ENCODE data around the gene CPM.
"Not testable (repeated sequence)": the region's sequence is repeated elsewhere in the genome, so short reads cannot be mapped to it uniquely, and the experiment has no call there.

Gene CPM

DNA sequence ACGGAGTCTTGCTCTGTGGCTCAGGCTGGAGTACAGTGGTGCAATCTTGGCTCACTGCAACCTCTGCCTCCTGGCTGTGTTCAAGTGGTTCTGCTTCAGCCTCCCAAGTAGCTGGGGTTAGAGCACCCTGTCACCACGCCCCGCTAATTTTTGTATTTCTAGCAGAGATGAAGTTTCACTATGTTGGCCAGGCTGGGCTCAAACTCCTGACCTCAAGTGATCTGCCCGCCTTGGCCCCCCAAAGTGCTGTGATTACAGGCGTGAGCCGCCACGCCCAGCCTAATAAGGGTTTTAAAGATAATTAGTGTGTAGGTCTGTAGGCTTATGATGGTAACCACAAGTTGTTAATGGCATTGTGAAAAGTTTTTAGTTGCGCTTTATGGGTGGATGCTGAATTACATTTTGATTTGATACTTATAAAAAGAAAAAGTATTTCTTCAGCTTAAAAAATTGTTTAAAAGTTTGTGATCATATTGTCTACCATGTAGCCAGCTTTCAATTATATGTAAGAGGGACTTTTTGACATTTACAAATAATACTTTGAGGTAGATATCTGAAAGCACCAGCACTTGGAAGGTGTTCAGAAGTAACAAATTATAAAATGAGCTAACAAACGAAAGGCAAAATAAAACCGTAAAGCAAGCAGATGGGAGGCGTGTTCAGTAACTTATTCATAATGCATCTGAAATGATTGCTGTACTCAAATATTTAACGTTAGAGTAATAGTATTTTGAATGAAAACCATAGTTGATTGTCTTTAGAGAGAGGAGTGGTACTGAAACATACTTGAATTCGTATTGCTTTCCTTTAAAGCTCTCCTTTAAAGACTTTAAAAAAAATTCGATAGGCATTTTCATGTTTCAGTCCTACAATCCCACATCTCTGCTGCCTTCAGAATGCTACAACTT, 87.9 kb downstream of the CPM start:
- no peak for DNase-seq

DNA sequence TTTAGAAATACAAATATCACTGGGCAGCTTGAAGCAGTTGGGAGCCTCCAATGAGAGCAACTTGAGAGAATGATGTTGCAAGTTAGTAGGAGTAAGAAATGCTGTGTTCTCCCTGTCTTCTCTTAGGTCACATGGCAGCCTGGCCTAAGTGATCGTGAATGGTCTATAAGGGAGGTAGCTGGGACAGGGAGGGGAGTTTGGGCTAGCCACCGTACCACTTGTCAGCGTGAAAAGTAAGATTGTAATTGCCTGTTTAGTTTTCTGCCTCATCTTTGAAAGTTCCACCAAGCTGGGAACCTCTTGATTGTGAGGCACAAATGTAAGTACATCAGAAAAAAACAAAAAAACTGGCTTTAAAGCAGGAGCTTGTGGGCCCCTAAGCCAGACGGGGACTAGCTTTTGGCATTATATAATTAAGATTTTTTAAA, 88.6 kb downstream of the CPM start:
- no peak for DNase-seq

DNA sequence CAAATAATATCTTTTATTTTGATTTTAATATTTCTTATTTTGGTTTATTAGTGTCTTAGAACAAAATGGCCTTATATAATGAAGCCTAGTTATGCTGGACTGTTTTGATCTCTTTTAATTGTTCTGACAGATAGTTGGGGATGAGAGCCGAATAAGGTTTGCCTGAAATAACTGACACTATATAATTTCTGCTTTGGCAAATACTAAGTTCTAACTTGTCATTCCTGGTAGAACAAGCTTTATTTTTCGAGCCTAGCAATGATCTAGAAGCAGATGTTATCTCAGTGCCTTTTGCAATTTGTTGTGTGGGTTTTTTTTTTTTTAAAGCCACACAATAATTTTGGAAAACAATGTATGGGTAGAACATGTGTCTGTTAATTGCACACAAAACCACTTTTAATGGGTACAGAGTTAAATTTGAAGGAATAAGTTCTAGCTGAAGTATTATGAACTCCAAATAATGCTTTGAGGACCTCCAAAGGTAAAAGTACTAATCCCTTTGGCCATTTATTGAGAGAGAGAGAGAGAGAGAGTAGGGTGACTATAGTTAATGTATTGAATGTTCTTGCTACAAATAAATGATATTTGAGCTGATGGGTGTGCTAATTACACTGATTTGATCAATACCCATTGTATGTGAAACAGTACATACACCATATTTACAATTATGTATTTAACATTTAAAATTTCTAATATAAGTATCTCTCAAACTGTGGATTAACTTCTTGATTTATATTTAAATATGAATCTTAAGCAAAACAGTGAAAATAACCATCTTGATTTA, 90.0 kb downstream of the CPM start:
- no peak for DNase-seq

DNA sequence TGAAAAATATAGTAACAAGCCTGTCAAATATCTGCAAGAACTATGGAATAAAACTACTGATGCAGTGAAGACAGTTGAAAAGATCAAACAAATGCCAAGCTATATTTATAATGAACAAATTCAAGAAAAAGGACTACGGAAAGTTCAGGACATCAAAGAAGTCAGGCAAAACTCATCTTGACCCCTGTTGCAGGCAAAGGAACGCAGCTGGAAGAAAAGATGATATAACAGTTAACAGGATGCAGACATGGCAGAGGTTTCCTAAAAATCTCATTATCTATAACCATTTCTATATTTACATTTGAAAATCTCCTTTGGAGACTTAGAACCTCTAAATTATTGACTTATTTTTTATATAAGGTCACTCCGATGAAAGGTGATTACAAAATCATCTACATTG, 90.8 kb downstream of the CPM start:
- DNase-seq, result no peak

DNA sequence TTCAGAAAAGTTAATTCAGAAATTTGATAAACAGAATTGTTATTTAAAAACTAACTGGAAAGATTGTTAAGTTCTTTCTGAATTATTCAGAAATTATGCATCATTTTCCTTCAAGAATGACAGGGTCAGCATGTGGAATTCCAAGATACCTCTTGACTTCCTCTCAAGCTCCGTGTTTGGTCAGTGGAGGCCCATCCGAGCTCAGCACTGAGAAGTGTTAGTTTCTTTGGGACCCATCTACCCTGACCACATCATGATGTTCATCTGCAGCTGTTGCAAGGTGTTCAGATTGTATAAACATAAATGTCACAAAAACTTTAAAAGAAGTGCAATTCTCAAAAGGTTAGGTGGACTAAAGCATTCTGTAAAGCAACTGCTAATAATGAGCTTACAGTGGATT, 91.3 kb downstream of the CPM start:
- DNase-seq, result no peak

DNA sequence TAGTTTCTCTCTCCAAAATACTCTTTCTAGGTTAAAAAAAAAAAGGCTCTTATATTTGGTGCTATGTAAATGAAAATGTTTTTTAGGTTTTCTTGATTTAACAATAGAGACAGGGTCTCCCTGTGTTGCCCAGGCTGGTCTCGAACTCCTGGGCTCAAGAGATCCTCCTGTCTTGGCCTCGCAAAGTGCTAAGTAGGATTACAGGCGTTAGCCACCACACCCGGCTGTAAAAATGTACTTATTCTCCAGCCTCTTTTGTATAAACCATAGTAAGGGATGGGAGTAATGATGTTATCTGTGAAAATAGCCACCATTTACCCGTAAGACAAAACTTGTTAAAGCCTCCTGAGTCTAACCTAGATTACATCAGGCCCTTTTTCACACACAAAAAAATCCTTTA, 91.8 kb downstream of the CPM start:
- DNase-seq, result not testable (repeated sequence)

DNA sequence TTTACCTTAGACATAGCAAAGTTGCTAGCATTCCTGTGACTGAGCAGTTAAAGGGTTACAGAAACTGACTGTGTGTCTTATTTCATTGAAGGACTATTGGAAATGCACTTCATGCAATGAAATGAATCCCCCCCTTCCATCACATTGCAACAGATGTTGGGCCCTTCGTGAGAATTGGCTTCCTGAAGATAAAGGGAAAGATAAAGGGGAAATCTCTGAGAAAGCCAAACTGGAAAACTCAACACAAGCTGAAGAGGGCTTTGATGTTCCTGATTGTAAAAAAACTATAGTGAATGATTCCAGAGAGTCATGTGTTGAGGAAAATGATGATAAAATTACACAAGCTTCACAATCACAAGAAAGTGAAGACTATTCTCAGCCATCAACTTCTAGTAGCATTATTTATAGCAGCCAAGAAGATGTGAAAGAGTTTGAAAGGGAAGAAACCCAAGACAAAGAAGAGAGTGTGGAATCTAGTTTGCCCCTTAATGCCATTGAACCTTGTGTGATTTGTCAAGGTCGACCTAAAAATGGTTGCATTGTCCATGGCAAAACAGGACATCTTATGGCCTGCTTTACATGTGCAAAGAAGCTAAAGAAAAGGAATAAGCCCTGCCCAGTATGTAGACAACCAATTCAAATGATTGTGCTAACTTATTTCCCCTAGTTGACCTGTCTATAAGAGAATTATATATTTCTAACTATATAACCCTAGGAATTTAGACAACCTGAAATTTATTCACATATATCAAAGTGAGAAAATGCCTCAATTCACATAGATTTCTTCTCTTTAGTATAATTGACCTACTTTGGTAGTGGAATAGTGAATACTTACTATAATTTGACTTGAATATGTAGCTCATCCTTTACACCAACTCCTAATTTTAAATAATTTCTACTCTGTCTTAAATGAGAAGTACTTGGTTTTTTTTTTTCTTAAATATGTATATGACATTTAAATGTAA, 93.5 kb downstream of the CPM start:
- no peak for DNase-seq

DNA sequence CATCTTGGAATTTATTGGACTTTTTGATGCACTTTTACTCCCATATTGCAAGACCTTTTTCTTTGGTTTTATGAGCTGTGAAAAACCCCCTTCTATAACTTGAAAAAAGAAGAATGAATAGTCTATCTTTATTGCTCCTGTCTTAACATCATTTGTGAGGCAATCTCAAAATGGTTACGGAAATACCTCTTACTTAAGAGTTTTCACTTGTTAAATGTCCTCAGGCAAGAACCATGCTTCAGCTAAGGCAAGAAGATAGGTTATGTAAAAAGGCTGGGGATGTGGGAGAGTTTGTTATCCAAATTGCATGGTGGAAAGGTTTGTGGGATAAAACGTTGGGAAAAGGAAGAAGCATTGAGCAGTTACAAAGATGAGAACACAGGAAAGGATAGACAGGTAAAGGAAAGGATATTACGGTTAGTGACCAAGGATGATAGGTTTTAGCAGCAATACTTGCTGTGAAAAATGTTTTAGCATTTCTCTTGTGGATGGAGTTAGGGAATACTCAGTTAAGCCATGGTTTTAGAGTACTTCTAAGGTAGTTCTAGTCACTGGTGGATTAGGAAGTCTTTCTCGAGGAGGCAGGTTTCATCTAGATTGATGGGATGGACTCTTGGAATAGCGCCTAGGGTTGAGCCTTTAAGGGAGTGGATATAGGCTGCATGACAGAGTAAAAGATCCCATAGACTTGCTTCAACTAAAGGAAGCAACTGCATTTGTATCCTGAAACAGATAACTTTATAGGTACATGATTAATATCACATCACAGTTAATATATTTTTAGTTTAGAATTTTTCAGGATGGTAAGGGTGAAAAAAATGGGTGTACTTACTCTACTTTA, 94.7 kb downstream of the CPM start:
- no peak for DNase-seq

DNA sequence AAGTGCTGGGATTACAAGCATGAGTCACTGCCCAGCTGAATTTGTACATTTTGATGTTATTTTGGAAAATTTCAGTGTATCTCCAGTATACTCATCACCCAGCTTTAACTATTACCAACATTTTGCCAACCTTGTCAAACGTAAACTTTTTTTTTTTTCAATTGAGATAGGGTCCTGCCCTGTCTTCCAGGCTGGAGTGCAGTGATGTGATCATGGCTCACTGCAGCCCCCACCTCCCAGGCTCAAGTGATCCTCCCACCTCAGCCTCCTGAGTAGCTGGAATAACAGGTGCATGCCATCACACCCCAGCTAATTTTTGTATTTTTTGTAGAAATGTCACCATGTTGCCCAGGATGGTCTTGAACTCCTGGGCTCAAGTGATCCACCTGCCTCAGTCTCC, 95.8 kb downstream of the CPM start:
- DNase-seq, result no peak

DNA sequence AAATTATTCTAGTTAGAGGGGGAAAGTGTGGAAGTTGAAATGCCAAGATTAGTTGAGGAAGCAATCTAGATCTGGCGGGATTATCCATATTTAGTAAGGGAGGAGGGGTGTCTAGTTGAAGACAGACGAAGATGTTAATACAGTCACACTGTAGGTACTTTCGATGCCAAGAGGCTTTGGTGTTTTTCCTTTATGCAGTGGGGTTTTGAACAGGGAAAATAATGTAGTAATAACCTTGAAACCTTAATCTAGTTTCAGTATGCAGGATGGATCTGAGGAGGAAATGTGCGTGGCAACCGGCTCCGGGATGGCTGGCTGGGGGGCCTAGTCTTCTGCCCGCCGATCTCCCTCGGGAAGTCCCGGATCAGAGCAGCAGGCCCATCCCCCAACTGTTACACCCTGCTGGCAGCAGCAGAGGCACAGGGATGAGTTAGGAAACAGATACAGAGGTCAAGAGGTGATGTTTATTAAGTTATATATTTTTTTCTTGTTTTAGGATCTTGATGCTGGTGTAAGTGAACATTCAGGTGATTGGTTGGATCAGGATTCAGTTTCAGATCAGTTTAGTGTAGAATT, 97.5 kb downstream of the CPM start:
- DNase-seq, result no peak

DNA sequence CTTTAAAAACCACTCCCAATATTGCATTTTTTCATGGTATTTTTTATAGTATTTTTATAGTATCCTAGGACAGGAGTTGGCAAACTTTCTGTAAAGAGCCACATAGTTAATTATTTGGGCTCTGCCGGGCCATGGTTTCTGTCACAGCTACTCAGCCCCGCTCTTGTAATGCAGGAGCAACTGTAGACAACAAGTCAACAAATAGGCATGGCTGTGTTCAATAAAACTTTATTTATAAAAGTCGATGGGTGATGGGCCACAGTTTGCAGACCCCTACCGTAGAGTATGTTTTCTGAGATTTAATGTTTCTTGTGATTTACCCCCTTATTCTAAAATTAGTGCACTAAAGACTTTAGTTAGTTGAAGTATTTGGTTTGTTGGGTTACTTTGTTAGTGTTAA, 99.5 kb downstream of the CPM start:
- no peak for DNase-seq

DNA sequence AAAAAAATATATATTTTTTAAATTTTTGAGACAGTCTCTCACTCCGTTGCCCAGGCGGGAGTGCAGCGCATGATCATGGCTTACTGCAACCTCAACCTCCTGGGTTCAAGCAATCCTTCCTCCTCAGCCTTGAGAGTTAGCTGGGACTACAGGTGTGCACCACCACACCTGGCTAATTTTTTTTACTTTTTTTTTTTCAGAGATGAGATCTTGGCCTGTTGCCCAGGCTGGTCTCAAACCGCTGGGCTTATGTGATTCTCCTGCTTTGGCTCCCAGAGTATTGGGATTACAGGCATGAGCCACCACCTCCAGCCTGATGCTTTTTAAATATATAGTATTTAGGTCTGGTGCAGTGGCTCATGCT, 100.5 kb downstream of the CPM start:
- DNase-seq, result no peak

DNA sequence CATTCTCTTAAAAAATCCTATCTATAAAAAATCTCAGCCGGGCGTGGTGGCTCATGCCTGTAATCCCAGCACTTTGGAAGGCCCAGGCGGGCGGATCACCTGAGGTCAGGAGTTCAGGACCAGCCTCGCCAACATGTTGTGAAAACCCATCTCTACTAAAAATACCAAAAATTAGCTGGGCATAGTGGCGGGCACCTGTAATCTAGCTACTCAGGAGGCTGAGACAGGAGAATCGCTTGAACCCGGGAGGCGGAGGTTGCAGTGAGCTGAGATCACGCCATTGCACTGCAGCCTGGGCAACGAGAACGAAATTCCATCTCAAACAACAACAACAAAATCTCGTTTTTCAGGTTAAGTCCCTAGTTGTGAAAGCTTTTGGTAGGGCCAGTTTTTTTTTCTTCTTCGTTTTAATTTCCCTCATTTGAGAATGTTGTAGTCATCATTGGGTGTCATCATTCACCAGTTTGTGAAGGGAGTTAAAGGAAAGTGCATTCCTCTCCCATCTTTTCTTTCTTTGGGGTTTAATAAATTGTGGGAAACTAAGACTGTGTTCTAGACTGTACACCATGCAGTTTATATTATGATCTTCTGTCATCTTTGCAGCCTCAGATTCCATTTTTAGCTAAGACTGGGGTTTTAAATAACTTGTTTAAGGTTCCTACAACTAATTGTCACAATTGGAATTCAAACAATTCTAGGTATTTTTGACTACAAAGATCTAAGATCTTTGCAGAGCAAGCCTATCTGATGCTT, 101.0 kb downstream of the CPM start:
- no peak for DNase-seq

DNA sequence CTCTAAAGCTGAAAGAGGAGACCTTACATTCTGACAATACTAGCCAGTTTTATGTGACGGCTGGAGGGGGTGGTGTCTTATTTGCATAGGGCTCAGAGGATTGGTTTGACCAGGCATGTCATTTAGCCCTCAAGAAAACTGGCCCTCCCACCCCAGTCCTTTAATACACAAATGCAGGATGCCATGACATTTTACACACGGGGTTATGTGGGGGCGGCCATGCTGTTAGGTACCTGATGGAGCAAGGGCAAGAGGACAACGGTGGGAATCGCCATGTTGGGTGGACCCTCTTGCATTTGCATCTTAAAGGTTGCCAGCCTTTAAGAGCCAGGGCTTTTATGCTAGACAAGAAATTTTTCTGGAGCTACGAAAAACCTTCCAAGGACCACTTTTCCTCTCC, 101.7 kb downstream of the CPM start:
- DNase-seq, result no peak

DNA sequence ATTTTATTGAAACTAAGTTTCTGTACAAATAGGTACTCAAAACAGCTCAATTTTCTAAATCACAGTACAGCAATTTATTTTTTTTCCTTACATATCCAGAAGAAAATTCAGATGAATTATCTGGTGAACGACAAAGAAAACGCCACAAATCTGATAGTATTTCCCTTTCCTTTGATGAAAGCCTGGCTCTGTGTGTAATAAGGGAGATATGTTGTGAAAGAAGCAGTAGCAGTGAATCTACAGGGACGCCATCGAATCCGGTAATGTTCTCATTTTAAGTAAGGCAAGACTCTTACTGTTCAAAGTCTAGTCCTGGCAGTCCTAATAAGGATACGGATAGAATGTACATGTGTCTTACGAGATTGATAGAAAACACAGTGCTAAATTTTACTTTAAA, 104.3 kb downstream of the CPM start:
- DNase-seq, result no peak

DNA sequence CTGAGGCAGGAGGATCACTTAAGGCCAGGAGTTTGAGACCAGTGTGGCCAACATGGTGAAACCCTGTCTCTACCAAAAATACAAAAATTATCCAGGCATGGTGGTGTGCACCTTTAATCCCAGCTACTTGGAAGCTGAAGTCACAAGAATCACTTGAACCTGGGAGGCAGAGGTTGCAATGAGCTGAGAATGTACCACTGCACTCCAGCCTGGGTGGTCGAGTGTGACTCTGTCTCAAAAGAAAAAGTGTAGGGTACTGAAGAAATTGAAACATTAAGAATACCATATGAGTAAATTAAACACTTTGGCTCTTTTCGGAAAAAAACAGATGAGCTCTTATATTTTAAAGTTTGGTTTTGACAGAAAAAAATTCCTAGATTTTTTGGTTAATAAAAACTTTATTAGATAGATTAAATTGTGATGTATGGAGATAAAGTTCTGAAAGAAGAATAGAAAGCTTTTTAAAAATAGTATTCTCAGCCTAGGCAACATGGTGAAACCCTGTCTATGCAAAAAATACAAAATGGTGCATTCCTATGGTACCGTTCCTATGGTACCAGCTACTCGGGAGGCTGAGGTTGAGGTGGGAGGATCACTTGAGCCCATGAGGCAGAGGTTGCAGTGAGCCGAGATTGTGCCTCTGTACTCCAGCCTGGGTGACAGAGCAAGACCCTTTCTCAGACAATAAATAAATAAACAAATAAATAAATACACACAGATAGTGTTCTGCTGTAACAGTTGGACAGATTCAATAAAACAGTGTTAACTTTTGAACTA, 104.9 kb downstream of the CPM start:
- no peak for DNase-seq

DNA sequence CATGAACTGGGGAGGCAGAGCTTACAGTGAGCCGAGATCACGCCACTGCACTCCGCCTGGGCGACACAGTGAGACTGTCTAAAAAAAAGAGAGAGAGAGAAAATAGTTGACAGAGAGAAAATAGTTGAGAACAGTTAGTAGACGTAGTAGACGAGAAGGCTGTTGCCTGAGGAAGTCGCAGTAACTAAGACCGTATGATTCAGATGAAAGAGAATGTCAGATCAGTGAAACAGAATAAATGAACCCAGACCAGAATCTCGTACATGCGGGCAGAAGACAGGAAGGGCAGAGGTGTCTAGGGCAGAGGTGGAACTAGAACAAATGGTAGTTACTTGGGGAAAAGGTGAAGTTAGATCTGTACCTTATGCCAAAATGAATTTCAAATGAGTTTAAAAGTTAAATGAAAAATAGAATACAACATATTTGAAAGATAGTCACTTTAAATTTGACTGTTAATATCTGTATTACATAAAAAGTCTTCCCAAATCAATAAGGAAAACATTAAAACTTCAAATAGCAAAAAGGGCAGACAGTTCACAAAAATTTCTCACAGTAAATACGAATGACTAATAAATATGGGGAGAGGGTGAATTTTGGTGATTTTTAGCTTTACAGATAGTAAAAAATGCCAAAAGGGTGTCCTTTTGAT, 107.3 kb downstream of the CPM start:
- no peak for DNase-seq

DNA sequence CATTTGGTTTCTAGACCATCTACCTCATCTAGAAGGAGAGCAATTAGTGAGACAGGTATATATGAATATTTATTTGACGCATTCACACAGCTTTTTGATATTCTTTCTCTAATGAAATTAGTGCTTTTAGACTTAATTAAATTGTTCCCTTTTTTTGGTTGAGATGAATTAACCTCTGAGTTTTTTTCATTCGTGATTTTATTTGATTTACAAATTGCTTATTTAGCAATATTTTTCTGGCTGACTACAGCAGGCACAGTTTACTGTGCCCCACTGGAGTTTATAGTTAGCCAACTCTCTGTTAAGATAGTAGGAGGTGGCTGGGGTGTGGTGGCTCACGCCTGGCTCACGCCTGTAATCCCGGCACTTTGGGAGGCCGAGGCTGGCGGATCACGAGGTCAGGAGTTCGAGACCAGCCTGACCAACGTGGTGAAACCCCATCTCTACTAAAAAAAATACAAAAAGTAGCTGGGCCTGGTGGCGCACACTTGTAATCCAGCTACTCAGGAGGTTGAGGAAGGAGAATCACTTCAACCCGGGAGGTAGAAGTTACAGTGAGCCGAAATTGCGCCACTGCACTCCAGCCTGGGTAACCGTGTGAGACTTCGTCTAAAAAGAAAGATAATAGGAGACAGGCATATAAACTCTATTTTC, 108.2 kb downstream of the CPM start:
- no peak for DNase-seq

DNA sequence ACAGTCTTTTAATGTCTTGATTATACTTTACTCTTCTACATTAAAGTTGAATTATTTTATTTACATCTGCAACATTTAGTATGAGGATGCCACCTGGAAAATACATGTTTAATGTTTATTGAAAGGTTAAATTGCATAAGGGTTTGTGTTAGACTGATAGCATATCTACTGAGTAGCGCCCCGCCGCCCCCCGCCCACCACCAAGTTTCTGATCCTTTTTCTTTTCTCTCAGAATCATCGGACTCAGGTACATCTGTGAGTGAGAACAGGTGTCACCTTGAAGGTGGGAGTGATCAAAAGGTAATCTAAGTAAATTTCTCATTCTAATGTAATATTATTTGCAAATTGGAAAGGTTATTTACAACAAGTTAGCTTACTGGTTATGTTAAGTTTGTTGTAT, 108.8 kb downstream of the CPM start:
- no peak for DNase-seq
